ENCODE results near the gene ALPK1. TPM values are rescaled to one million over a fixed set of nuclear protein-coding genes. Genes with fewer than 3 reads are reported as not detected.

The ALPK1 gene
- 2.8 and 4.5 TPM in 2 replicates for polyA plus RNA-seq (2012; rRNA removed)
- 2.6 and 2.7 TPM in 2 replicates for polyA plus RNA-seq (2012; cell fraction: cytosol; rRNA removed)
- 10.2 and 12.8 TPM in 2 replicates for polyA plus RNA-seq (2012; cell fraction: nucleus; rRNA removed)

GRCh38 chr4:112296949-112297880 lies at the start of gene ALPK1:
TSS of gene ALPK1 (plus strand) at chr4:112297369.
- Histone ChIP-seq H3K27me3 (ENCODE audit: insufficient read depth) (no peaks in the 10 kb centered on the region), H3K9ac (peak within 1 kb of the TSS; percentile 64), H3K27ac (ENCODE audit: low read depth in 2 of 2, low read length in 1 of 2) (peak within 1 kb of the TSS; percentile 55 to 72), H3K79me2 (ENCODE audit: insufficient read depth) (no peaks in the 10 kb centered on the region), H3K4me2 (peak within 1 kb of the TSS; percentile 69), H2AFZ (ENCODE audit: low read depth) (peak within 1 kb of the TSS; percentile 85), H3K9me2 (no peaks in the 10 kb centered on the region), H3K4me3 (ENCODE audit: low read depth in 2 of 2, low read length in 1 of 2) (peak within 1 kb of the TSS; percentile 47 to 50), H3K4me1 (ENCODE audit: control insufficient read depth in 1 of 2, insufficient read depth in 2 of 2, low read depth in 1 of 2, low read length in 1 of 2) (peaks cover 0 to 6% of the 10 kb centered on the region in 2 experiments; a peak in 2 of 4 replicates), H3K36me3 (replicated peaks in 1 of 2; ENCODE audit: control insufficient read depth in 1 of 2, insufficient read depth in 2 of 2, low read length in 1 of 2) (no peaks in the 10 kb centered on the region), H4K20me1 (ENCODE audit: insufficient read depth) (no peaks in the 10 kb centered on the region), H3F3A (replicated peaks; ENCODE audit: insufficient read depth) (peaks cover 5% of the 10 kb centered on the region), H3K9me3 (no peaks in the 10 kb centered on the region)
- POLR2A ChIA-PET: no interaction called here
- DNase-seq: peak; percentile 12
- CTCF ChIA-PET: interaction anchor here (1.0 kb wide), 1 partner anchor 24 kb away, joined by 4 read pairs; no protein-coding TSS in a partner anchor
- no peak for TF ChIP-seq IRF3 (IDR thresholded peaks at IDR 0.05; ENCODE audit: low read depth, low read length)
- TF ChIP-seq EP300 (IDR thresholded peaks at IDR 0.05; ENCODE audit: borderline replicate concordance in 1 of 2, low read depth in 1 of 2, low read length in 1 of 2): peak in 1 of 2 experiments; percentile 7; a peak in 1 of 4 replicates
- TF ChIP-seq TAF1 (IDR thresholded peaks at IDR 0.05; ENCODE audit: borderline replicate concordance, low read depth, low read length): peak; percentile 69
- TF ChIP-seq, protein P1, sequence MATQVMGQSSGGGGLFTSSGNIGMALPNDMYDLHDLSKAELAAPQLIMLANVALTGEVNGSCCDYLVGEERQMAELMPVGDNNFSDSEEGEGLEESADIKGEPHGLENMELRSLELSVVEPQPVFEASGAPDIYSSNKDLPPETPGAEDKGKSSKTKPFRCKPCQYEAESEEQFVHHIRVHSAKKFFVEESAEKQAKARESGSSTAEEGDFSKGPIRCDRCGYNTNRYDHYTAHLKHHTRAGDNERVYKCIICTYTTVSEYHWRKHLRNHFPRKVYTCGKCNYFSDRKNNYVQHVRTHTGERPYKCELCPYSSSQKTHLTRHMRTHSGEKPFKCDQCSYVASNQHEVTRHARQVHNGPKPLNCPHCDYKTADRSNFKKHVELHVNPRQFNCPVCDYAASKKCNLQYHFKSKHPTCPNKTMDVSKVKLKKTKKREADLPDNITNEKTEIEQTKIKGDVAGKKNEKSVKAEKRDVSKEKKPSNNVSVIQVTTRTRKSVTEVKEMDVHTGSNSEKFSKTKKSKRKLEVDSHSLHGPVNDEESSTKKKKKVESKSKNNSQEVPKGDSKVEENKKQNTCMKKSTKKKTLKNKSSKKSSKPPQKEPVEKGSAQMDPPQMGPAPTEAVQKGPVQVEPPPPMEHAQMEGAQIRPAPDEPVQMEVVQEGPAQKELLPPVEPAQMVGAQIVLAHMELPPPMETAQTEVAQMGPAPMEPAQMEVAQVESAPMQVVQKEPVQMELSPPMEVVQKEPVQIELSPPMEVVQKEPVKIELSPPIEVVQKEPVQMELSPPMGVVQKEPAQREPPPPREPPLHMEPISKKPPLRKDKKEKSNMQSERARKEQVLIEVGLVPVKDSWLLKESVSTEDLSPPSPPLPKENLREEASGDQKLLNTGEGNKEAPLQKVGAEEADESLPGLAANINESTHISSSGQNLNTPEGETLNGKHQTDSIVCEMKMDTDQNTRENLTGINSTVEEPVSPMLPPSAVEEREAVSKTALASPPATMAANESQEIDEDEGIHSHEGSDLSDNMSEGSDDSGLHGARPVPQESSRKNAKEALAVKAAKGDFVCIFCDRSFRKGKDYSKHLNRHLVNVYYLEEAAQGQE (IDR thresholded peaks at IDR 0.05; ENCODE audit: low read depth, low read length): no peak
- no peak for TF ChIP-seq MEF2A (IDR thresholded peaks at IDR 0.05; ENCODE audit: borderline replicate concordance, low read depth)
- peak; percentile 65; the same call in 1 of the 2 replicates for TF ChIP-seq GABPA (IDR thresholded peaks at IDR 0.05; ENCODE audit: low read depth)
- TF ChIP-seq EZH2phosphoT487 (IDR thresholded peaks at IDR 0.05; ENCODE audit: borderline replicate concordance, low read depth): no peak
- no peak for TF ChIP-seq FOSL2 (IDR thresholded peaks at IDR 0.05; ENCODE audit: borderline replicate concordance, low read depth)
- TF ChIP-seq ZBTB33 (IDR thresholded peaks at IDR 0.05; ENCODE audit: borderline replicate concordance, low read depth): no peak
- TF ChIP-seq POLR2AphosphoS5 (IDR thresholded peaks at IDR 0.05; ENCODE audit: low read depth, low read length): peak; percentile 68; the same call in 1 of the 2 replicates
- no peak for TF ChIP-seq NRF1 (IDR thresholded peaks at IDR 0.05; ENCODE audit: low read depth, low read length)
- TF ChIP-seq CTCF (IDR thresholded peaks at IDR 0.05): no peak
- peak; percentile 87 for TF ChIP-seq ELF1 (IDR thresholded peaks at IDR 0.05)
- TF ChIP-seq, protein P2, sequence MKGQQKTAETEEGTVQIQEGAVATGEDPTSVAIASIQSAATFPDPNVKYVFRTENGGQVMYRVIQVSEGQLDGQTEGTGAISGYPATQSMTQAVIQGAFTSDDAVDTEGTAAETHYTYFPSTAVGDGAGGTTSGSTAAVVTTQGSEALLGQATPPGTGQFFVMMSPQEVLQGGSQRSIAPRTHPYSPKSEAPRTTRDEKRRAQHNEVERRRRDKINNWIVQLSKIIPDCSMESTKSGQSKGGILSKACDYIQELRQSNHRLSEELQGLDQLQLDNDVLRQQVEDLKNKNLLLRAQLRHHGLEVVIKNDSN (IDR thresholded peaks at IDR 0.05; ENCODE audit: borderline replicate concordance, low read depth): no peak
- no peak for TF ChIP-seq RXRA (IDR thresholded peaks at IDR 0.05; ENCODE audit: borderline replicate concordance, low read depth)
- no peak for TF ChIP-seq RFX5 (IDR thresholded peaks at IDR 0.05; ENCODE audit: low read length)
- WGBS (ENCODE audit: low lambda C conversion rate): 10% methylated on average over 4 of the region's 4 CpGs
